Smooth muscle cell (in vitro differentiated cells): ENCODE measurements around the gene MMP20. TPM values are rescaled to one million over a fixed set of nuclear protein-coding genes. Genes with fewer than 3 reads are reported as not detected.

Experiments
- DNase-seq: peaks from one replicate; lab custom pipeline; 2025; ENCODE audit not compliant: unreplicated experiment; lab: John Stamatoyannopoulos, UW
- H2AFZ ChIP-seq: fragments of 200-600 bp; sonication (generic); 2 replicates; pipeline ENCODE4 v1.6.0; 2016; ENCODE audit warnings: antibody characterized with exemption, low read depth, mild to moderate bottlenecking
- H3F3A ChIP-seq: fragments of 200-600 bp; sonication (generic); 2 replicates; pipeline ENCODE4 v1.6.0; 2017; ENCODE audit warnings: antibody characterized with exemption, low read depth
- H3K27ac ChIP-seq: fragments of 200-600 bp; sonication (generic); 2 replicates; pipeline ENCODE4 v1.5.1; 2016; ENCODE audit warnings: low read depth, mild to moderate bottlenecking
- H3K27me3 ChIP-seq: fragments of 200-600 bp; sonication (generic); 2 replicates; pipeline ENCODE4 v1.6.1; 2016; ENCODE audit warnings: low read depth, mild to moderate bottlenecking
- H3K36me3 ChIP-seq: fragments of 200-600 bp; sonication (generic); 2 replicates; pipeline ENCODE4 v1.5.1; 2016; ENCODE audit warnings: low read depth
- H3K4me1 ChIP-seq: fragments of 200-600 bp; sonication (generic); 2 replicates; pipeline ENCODE4 v1.5.1; 2016; ENCODE audit warnings: low read depth
- H3K4me2 ChIP-seq: fragments of 200-600 bp; sonication (generic); 2 replicates; pipeline ENCODE4 v1.6.0; 2016; ENCODE audit warnings: mild to moderate bottlenecking
- H3K4me3 ChIP-seq: fragments of 200-600 bp; sonication (generic); 2 replicates; pipeline ENCODE4 v1.5.1; 2016; ENCODE audit warnings: mild to moderate bottlenecking
- H3K79me2 ChIP-seq: fragments of 200-600 bp; sonication (generic); 2 replicates; pipeline ENCODE4 v1.6.0; 2016; ENCODE audit warnings: low read depth, mild to moderate bottlenecking
- H3K9ac ChIP-seq: fragments of 200-600 bp; sonication (generic); 2 replicates; pipeline ENCODE4 v1.6.0; 2016; ENCODE audit warnings: low read depth
- H3K9me3 ChIP-seq: fragments of 200-600 bp; sonication (generic); replicated peaks from 2 replicates; pipeline ENCODE4 v1.5.1; 2016; ENCODE audit warnings: low read depth
- H4K20me1 ChIP-seq: fragments of 200-600 bp; sonication (generic); 2 replicates; pipeline ENCODE4 v1.6.0; 2016; ENCODE audit warnings: low read depth
- WGBS: methylation state at CpG from one replicate; pipeline ENCODE4 v1.1.7; 2016; ENCODE audit warnings: low lambda C conversion rate; 5-methylcytosine and 5-hydroxymethylcytosine counted together
- polyA plus RNA-seq: library from polyadenylated mRNA; unstranded; fragments of >200 nt; fragmentation: Nextera tagmentation; extraction: Ambion mirVana; gene quantifications from 2 replicates; pipeline ENCODE4 v1.2.1, GENCODE V29; 2016
- total RNA-seq: library from RNA; depleted of rRNA; stranded (reverse); fragments of >200 nt; gene quantifications from 2 replicates; pipeline ENCODE4 v1.2.3, GENCODE V29; 2014
- TF ChIP-seq, protein P1 (sequence below): fragments of 200-600 bp; sonication (generic); IDR thresholded peaks from 2 replicates; pipeline ENCODE4 v1.5.1; 2017; ENCODE audit warnings: borderline replicate concordance, mild to moderate bottlenecking, antibody characterized with exemption; ENCODE audit not compliant: insufficient read depth, poor library complexity, severe bottlenecking

MMP20 gene
- total and polyA plus RNA-seq, 2 experiments from 2014 or later, result 0.49 to 0.87 TPM

DNA sequence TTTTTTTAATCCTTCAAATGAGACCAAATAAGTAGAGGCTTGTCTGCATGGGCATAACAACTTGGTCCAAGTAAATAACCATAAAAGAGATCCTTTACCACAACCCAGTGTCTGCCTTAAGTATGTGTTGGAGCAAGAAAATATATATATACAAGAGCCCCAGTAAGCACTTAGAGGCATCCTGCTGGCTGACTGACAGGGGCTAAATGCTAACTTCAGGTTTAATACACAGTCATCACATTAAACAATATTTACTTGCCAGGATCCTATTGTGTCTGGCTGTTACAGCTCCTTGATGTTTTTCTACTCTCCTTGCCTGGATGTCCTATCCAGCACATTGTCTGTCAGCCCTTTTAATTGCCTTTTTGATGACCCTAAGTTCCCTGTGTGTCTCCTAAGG lies 37.5 kb upstream of the MMP20 start:
- Histone ChIP-seq H3K27me3 (no peaks in the 10 kb centered on the region), H3K27ac (no peak overlapping the region)
- DNase-seq, result no peak

DNA sequence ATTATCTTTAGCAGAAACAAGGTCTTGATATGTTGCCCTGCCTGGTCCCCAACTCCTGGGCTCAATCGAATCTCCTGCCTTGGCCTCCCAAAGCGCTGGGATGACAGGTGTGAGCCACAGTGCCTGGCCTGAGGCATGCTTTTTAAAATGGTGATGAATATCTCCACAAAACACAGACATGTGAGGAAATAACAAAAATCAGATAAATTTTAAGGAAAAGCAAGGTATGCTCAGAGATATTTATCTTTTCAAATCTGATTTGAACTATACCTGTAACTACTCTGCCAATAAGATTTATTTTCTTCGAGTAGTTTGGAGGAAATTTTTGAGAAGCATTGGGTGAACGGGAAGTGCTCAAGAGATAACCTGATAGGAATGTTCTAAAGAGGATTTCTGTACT lies 35.9 kb upstream of the MMP20 start:
- Histone ChIP-seq H3K36me3 (no peaks in the 10 kb centered on the region), H3K79me2 (no peaks in the 10 kb centered on the region), H3K4me2 (no peak overlapping the region), H3F3A (no peaks in the 10 kb centered on the region), H3K9ac (no peak overlapping the region), H3K4me3 (no peak overlapping the region), H4K20me1 (no peaks in the 10 kb centered on the region), H2AFZ (no peak overlapping the region), H3K27me3 (no peaks in the 10 kb centered on the region), H3K27ac (no peak overlapping the region), H3K4me1 (no peaks in the 10 kb centered on the region), H3K9me3 (no peaks in the 10 kb centered on the region)
- TF ChIP-seq, protein P1, sequence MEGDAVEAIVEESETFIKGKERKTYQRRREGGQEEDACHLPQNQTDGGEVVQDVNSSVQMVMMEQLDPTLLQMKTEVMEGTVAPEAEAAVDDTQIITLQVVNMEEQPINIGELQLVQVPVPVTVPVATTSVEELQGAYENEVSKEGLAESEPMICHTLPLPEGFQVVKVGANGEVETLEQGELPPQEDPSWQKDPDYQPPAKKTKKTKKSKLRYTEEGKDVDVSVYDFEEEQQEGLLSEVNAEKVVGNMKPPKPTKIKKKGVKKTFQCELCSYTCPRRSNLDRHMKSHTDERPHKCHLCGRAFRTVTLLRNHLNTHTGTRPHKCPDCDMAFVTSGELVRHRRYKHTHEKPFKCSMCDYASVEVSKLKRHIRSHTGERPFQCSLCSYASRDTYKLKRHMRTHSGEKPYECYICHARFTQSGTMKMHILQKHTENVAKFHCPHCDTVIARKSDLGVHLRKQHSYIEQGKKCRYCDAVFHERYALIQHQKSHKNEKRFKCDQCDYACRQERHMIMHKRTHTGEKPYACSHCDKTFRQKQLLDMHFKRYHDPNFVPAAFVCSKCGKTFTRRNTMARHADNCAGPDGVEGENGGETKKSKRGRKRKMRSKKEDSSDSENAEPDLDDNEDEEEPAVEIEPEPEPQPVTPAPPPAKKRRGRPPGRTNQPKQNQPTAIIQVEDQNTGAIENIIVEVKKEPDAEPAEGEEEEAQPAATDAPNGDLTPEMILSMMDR, result no peak
- no peak for DNase-seq
- WGBS, result 82% methylated on average over 4 of the region's 4 CpGs

More for the DNA sequence above, 37.5 kb upstream of the MMP20 start:
- Histone ChIP-seq H3K4me1 (no peaks in the 10 kb centered on the region), H3K36me3 (no peaks in the 10 kb centered on the region), H3K4me2 (no peak overlapping the region), H3K4me3 (no peak overlapping the region), H4K20me1 (no peaks in the 10 kb centered on the region), H3K79me2 (no peaks in the 10 kb centered on the region), H3K9me3 (no peaks in the 10 kb centered on the region), H3K9ac (no peak overlapping the region), H2AFZ (no peak overlapping the region), H3F3A (no peaks in the 10 kb centered on the region)
- TF ChIP-seq, protein P1, result no peak

DNA sequence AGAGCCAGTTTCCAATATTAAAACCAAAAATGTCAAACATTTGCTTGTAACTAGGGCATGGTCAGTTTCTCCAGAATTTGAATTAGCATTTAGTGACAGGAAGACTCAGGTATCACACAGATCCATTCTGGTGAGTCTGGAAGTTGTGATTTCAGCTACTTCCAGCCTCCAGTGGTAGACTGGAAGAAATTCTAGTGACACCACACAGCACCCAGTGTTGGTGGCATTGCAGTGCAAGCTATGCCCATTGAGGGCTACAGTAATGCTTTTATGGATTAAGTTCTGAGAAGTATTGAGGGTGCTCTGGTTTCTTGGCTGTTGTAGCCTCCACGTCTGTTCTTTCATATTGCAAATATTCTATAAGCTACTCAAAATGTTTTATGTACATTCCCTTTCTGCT lies 31.4 kb upstream of the MMP20 start:
- no peak for DNase-seq
- TF ChIP-seq, protein P1, result no peak
- Histone ChIP-seq H2AFZ (no peak overlapping the region), H3K27me3 (no peaks in the 10 kb centered on the region), H3K9ac (no peak overlapping the region), H3K36me3 (no peaks in the 10 kb centered on the region), H3K27ac (no peak overlapping the region), H3K4me1 (no peaks in the 10 kb centered on the region), H4K20me1 (no peaks in the 10 kb centered on the region), H3K4me3 (no peak overlapping the region), H3K9me3 (no peaks in the 10 kb centered on the region), H3K4me2 (no peak overlapping the region), H3K79me2 (no peaks in the 10 kb centered on the region), H3F3A (no peaks in the 10 kb centered on the region)
- 78% methylated on average over 1 of the region's 1 CpG for WGBS

DNA sequence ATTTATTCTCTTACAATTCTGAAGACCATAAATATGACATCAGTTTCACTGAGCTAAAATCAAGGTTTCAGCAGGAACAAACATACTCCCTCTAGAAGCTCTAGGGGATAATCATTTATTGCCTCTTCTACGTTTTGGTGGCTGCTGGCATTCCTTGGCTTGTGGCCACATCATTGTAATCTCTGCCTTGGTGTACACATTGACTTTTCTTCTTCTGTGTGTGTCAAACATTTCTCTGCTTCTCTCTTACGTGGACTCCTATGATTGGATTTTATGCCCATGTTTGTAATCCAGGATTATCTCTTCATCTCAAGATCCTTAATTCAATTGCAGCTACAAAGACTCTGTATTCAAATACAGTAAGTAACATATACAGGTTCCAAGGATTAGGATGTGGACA lies 30.4 kb upstream of the MMP20 start:
- Histone ChIP-seq H3K27me3 (no peaks in the 10 kb centered on the region), H3K9ac (no peak overlapping the region), H4K20me1 (no peaks in the 10 kb centered on the region), H3K27ac (no peak overlapping the region), H3K4me2 (no peak overlapping the region), H3K4me1 (no peaks in the 10 kb centered on the region), H3K9me3 (no peaks in the 10 kb centered on the region), H3F3A (no peaks in the 10 kb centered on the region), H3K36me3 (no peaks in the 10 kb centered on the region), H3K79me2 (no peaks in the 10 kb centered on the region), H2AFZ (no peak overlapping the region), H3K4me3 (no peak overlapping the region)
- whole genome bisulfite sequencing, result 88% methylated on average over 2 of the region's 2 CpGs
- TF ChIP-seq, protein P1, result no peak
- no peak for DNase-seq
